Measurements from ENCODE around the gene SMOC1.

SMOC1 gene

DNA sequence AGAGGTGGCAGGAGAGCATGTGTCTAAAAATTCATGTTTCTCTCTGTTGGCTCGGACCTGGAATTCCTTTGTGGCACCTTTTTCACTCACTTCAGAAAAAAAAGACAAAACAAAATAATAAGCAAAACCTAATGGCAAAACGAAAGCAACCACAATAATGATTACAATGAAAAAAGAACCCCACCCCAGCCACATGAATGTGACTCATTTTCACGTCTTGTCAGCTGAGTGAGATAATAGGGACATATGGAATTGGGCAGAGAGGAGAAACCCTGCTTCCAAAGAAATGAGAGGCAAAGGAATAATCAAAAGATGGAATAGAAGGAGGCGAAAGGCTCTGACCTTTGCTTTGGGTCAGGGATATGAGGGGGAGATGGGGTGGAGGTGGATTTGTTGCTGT lies 166.1 kb downstream of the SMOC1 start:
- DNase-seq (ENCODE audit: low read depth in 2 of 2) = no peak

DNA sequence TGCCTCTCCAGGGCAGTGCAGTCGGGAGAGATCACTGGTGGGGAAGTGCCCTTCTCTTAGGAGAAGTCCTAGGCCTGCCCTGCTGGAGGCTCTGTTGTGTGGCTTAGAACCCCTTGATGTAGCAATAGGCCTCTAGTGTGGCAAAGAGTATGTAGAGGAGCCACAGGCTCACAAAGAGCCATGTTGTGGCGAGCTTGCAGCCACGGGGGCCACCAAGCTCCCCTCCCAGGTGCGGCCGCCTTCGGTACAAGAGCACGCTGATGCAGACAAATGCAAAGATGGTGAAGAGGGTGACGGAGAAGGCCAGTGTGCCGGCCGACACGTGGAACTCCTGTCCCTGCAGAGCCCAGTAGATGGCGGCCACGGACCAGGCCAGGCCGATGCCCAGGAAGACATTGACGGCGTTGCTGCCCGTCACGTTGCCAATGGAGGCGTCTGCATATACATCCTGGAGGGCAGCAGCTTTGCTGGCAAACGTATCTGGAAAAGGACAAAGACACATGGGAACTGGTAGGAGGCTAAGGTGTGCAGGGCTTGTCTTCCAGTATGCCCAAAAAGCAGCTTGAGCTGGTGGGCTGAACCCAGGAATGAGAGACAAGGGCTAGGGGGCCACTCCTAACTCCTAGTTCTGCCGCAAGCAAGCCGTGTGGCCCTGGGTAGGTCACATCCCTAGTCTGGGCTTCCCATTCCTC lies 166.8 kb downstream of the SMOC1 start:
- DNase-seq (ENCODE audit: low read depth in 2 of 2) = no peak

DNA sequence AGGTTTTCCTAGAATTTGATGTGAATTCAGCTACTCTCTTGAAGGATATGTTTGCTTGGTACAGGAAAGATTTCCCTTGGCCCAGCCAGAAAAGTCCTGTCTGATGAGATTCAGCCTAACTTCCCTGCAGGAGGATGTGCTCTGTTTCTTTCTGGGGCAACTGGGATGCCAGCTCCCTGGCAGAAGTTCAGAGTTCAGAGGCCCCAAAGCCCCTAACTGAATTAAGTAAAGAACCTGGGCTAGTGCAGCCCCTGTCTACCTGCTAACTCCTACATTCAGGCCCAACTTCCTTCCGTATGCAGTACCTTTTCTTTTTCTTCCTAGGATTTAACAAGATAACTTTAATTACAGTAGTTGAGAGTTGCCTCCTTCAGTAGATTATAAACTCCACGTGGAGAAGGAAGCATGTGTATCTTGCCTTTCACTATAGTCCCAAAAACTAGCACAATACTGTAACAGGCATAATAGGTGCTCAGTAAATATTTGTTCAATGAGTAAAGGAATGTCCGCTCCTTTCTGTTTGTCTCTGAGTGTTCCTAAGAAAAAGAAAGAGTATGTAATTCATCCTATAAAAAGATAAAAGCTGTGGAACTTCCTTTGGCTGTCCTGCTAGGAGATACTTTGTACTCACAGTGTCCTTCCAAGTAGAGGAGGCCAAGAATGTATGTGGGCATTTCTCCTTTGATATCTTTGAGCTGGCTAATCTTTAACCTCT lies 168.5 kb downstream of the SMOC1 start:
- no peak for DNase-seq (ENCODE audit: low read depth in 2 of 2)

DNA sequence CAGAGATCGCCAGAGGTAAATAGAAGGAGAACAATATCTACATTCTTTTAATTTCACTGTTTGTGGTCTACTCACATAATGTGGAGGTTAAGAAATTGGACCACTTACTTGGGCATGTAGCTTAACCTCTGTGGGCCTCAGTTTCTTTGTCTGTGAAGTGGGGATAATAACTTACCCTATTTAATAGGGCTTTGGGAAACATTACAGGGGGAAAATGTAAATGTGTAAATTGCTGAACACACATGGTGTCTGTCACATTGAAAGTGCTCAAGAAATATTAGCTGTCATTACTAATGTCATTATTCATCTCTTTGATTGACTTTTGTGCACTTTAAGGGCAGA lies 169.1 kb downstream of the SMOC1 start:
- DNase-seq (ENCODE audit: low read depth in 2 of 2) = no peak

DNA sequence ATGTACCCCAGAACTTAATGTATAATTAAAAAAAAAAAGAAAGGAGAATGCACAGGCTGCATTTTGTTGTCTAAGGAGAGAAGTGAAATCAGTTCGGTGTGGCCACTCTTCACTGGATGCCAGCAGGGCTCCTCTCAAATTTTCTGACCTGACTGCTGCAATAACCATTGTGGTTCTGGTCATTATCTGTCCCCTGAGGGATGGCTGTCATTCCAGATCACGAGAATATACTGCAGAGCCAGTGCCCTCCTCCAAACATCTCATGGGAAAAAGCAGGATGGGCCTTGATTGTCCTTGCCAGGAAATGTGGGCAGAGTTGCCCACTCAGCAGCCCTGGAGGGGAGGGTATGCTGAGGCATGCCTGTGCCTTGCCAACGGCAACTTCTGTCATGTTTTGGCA lies 170.4 kb downstream of the SMOC1 start:
- no peak for DNase-seq (ENCODE audit: low read depth in 2 of 2)

DNA sequence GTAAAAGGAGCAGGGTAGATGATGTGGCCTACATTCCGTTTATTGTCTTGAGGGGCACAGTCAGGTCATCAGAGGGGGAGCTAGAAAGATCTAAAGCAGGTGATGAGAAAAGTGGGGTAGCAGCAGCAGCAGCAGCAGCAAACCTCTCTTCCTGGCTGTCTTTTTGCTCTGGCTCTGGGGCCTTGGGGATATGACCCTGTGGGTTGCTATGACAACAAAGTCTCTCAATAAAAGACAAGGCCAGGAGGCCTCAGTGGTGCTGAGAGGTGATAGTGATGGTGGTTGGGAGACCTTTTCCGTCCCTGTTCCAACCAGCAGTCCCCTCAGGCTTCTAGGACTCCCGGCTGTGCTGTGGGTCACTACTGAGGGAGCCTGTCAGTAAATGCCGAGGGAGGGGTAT lies 170.9 kb downstream of the SMOC1 start:
- no peak for DNase-seq (ENCODE audit: low read depth in 2 of 2)

DNA sequence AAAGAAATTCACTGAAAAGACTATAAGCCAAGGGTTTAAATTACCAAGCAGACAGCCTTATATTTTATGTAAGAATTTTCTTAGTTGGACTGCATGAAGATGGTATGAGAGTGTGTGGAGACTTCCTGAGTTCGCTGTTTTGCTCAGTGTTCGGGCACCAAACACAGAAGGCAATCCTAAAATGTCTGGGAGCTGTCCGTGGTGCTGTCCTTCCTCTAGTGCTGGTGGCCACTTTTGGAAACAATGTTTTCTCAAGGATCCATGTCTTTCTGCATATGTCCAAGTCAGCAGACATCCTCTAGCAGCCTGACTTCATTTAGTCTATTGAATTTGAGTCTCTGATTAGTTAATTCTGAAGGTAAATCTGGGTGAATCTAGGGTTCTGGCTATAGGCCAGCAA lies 173.8 kb downstream of the SMOC1 start:
- no peak for DNase-seq (ENCODE audit: low read depth in 2 of 2)

DNA sequence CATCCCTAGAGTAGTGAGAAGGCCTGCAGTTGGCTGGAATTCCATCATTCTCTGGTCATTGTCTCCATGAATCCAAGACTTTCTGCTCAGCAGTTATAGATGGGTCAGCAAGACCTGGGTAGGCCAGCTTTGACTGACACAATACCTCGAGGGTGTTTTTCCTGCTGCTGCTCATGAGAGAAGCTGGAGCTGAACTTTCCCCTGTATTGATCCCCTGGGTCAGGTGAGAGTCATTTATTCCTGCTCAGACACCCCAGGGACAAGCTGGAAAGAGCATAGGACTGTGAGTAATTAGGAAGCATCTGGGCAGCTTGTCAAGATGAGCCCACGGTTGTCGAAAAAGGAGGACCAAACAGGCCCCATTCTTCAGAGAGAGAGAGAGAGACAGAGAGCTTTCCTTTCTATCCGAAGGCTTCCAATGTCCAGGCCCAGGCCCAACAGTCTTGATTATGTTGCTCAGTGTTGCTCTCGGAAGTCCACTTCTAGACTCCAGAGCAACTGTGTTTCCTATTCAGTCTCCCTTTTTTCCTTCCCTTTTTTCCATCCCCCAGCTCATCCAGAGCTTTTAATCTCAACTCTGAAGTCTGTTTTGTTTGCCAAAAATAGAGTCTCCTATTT lies 178.4 kb downstream of the SMOC1 start:
- no peak for DNase-seq (ENCODE audit: low read depth in 2 of 2)

DNA sequence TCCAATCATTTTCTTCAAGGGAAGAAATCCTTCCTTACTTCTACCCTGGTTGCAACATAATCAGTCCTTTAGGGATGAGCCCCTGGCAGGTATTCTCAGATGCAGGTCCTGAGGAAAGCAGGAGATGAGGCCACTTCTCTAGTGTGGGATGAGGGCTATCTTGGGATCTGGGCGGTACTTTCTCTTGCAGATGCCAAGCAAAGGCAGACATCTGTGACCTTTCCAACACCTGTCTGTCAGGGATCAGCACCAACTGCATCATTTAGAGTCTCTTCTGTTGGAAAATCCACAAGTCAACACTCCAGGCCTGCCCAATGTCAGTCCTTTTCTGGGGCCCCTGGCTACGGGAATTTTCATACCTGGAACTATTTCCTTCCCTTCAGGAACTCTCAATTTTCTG lies 180.3 kb downstream of the SMOC1 start:
- DNase-seq (ENCODE audit: low read depth in 2 of 2) = no peak

DNA sequence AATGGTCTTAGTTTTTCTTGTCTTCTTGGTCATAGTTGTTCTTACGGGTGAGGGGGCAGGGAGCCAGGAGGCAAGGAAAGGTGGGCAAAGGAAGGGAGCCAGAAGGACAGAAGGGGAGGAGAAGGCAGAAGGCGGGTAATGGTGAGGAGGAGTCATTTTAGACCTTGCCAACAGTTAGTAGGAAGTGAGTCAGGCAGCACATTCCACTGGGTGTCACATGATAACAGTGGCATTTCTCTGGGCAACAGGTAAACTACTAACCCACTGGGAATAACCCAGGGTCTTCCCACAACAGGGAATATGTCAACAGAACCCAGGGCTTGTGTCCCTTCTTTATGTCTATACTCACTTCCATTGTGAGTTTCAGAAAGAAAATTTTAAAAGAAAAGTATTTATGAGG lies 181.9 kb downstream of the SMOC1 start:
- DNase-seq (ENCODE audit: low read depth in 2 of 2) = no peak

DNA sequence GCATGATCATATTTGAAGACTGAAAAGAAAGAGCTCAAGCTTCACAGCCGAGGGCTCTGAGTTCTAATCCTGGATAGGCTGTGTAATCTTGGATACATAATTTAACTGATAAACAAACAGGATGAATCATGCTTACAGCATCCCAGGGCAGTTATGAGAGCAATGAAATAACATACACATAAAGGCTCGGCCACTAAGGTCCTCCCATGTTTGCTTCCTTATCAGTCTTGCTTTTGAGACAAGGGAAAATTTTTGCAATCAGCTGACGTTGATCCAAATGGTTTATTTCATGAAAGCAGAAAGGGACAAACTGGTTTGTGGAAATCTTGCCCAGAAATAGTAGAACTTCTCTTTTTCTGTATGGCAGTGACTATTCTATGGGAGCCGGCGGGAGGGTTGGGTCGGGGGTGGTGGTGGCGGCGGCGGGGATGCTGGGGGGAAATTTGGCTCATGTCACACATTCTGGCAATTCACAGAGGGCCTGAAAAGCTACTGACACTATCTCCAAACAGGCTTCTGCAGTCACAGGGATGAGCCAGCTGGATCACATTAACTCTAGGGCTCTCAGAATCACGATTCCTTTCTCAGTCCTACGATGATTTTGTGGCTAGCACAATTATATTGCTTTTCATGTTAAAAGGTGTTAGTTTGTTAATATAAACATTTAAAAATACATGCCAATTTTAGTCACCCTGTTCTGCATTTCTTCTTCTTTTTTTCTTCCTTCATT lies 185.1 kb downstream of the SMOC1 start:
- DNase-seq (ENCODE audit: low read depth in 2 of 2) = no peak

DNA sequence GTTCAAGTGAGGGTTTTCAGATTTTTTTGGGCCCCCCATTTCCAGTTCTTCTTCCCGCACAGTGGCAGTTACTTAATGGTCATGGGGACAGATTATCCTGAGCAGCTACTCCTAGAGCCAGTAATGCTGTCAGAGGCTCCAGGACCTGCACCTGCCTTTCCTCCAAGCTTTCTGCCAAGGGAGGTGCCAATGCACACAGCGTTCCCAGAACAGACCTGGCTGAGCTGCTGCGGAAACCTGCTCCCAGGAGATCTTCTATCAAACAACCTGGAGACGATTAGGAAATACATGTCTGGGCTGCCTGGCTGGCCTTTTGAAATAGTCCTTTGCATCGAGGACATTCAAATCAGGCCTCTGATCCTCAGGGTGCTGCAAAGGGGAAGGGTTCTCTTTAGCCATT lies 188.6 kb downstream of the SMOC1 start:
- DNase-seq (ENCODE audit: low read depth in 2 of 2) = no peak

DNA sequence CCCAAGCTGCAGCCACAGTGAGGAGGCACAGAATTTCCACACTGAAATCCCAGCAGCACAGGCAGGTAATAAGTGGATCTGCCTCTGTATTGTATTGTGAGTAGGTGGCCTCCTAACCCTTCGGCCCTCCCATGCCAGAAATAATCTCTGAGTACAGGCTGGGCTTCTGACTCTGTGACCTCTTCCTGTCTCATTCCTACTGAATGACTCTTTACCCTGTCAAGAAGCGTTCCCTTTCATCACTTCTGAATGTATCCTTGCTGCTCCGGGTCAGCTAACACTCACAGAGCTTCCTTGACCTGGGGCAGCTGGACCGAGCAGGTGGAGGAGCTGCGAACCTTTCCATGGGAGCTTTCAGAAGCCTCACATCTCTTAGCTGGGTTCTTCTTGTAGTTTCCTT lies 190.0 kb downstream of the SMOC1 start:
- DNase-seq (ENCODE audit: low read depth in 2 of 2) = no peak

DNA sequence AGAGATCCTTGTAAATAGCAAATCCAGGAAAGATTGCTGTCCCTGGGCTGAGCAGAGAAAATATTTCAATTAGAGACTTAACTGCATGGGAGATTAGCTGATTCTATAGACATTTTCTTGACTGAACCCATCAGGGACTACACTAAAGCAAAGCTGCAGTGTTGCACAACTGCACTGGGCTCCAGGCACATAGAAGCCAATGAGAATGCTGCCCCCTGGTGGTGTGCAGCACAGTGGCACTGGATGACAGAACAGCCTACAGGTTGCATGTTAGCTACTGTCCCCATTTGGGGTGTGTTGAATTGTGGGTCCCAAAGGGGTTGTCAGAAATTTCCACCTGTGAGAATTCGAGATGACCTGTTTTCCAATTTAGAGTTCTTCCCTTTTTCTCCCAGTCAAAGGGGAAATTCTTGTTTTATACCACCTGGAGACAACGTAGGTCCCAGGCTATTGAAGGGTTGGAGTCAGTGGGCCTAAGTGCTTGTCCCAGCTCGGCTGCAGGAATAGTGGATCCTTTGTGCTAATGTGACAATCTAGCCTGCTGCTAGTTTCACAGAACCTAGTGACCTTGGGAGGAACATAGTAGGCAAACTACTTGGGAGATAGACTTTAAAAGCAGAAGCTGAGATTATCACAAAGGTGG lies 194.8 kb downstream of the SMOC1 start:
- DNase-seq (ENCODE audit: low read depth in 2 of 2) = no peak

DNA sequence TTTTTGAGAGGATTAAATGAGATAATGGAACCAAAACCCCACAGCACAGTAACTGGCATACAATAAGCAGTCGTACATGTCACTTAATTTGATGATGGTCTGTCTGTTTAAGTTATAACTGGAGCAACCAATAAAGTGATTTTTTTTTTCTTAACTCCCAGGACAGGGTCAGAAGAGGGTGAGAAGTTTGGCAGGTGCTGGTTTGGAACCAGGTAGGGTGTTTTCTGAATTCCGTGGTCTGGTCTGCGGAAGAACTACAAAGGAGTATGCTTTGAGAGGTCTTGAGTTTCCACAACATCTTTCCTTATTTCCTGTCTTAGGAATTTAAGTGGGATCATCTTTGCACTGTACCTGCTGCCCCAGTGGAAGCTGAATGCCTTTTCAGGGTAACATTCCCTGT lies 197.8 kb downstream of the SMOC1 start:
- no peak for DNase-seq (ENCODE audit: low read depth in 2 of 2)

DNA sequence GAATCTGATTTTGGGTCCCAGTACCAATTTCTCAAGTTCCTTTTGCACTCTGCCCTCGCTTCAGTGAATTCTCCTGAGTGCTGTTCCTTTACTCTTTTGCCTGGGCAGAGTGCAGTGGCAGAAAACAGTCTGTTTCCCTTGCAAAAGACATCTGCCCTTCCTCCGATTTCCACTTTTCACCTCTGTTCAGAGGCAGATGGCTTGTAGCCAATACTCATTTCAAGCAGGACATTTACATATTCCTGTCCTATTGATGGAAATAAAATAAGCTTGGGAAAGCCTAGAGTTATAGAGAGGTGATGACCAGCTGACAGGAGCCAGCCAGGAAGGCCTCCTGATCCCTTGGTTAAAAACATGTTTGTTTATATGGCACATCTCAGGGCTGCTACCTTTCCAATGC lies 198.5 kb downstream of the SMOC1 start:
- no peak for DNase-seq (ENCODE audit: low read depth in 2 of 2)

DNA sequence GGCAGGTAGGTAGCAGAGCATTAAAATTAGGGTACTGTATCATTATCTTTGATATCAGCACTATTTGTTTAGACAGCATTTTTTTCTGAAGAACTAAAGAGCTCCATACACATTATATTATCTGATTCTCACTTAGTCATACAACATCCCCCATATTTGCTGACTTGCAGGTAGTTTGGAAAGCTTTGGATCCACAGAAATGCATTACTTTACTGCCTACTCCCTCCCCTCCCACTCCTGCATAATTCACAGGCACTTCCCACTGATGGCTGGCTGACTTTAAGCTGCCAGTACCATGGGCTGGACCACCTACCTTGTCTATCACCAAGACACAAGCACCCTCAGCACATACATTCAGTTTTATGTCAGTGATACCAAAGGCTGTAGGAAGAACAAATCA lies 199.1 kb downstream of the SMOC1 start:
- no peak for DNase-seq (ENCODE audit: low read depth in 2 of 2)

DNA sequence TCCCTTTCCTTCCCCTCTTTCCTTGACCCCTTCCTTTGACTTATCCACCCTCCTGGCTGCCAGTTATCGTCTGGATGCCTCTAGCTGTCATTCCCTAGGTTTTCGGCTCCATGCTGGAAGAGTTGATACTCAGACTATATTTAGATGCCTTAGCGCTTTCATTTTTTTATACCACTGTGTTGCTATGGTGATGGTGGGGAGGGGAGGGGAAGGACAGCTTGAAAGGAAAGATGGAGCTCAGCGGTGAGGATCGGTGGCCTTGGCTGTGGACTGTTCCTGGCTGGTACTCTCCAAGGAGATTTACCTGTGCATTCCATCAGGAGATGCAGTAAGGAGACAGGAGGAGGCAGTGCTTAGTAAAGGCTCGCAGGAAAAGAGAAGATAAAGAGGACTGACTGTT lies 200.9 kb downstream of the SMOC1 start:
- no peak for DNase-seq (ENCODE audit: low read depth in 2 of 2)

All from stimulated activated CD8-positive, alpha-beta memory T cell treated with anti-CD3 and anti-CD28 coated beads, Interleukin-7, amount 100 ng/mL, for 1 hour (primary cell).